Measurements from ENCODE around the gene RAB5B.
A peak's percentile ranks its signal among the peaks of the same experiment; 100 is the strongest.

RAB5B gene

GRCh38 chr12:55973599-55974307 lies at the start of gene RAB5B:
TSS of gene RAB5B (plus strand) at chr12:55974078. CDS start at chr12:55986961, 12,883 bp downstream.
- DNase-seq (ENCODE audit: low read depth in 2 of 2), result peak; percentile 100

- no peak for DNase-seq (ENCODE audit: low read depth in 2 of 2)
Observed at GRCh38 chr12:55925371-55925770, 48.5 kb upstream of the RAB5B start.

- DNase-seq (ENCODE audit: low read depth in 2 of 2), result no peak
Observed at GRCh38 chr12:55925870-55926737, 47.8 kb upstream of the RAB5B start.

- DNase-seq (ENCODE audit: low read depth in 2 of 2), result peak; percentile 86 to 87
Observed at GRCh38 chr12:55926738-55927587, 46.9 kb upstream of the RAB5B start.

GRCh38 chr12:55927588-55928502 lies 46.0 kb upstream of the RAB5B start, which contains the start of gene PYM1:
TSS of gene PYM1 (minus strand) at chr12:55927894. CDS start at chr12:55927761, 133 bp downstream.
- no peak for DNase-seq (ENCODE audit: low read depth in 2 of 2)

GRCh38 chr12:55929306-55929791 lies 44.5 kb upstream of the RAB5B start:
- no peak for DNase-seq (ENCODE audit: low read depth in 2 of 2)

GRCh38 chr12:55930771-55931316 lies 43.0 kb upstream of the RAB5B start, which contains the start of gene DGKA:
TSS of gene DGKA (plus strand) at chr12:55931162. CDS start at chr12:55936504, 5,342 bp downstream.
- DNase-seq (ENCODE audit: low read depth in 2 of 2), result peak; percentile 65

- DNase-seq (ENCODE audit: low read depth in 2 of 2), result no peak
Observed at GRCh38 chr12:55931317-55931779, 42.5 kb upstream of the RAB5B start.

- no peak for DNase-seq (ENCODE audit: low read depth in 2 of 2)
Observed at GRCh38 chr12:55931780-55932550, 41.9 kb upstream of the RAB5B start.

GRCh38 chr12:55932551-55932910 lies 41.3 kb upstream of the RAB5B start:
- no peak for DNase-seq (ENCODE audit: low read depth in 2 of 2)

GRCh38 chr12:55933169-55933798 lies 40.6 kb upstream of the RAB5B start:
- no peak for DNase-seq (ENCODE audit: low read depth in 2 of 2)

- no peak for DNase-seq (ENCODE audit: low read depth in 2 of 2)
Observed at GRCh38 chr12:55933799-55934742, 39.8 kb upstream of the RAB5B start.

- DNase-seq (ENCODE audit: low read depth in 2 of 2), result no peak
Observed at GRCh38 chr12:55934773-55935172, 39.1 kb upstream of the RAB5B start.

- no peak for DNase-seq (ENCODE audit: low read depth in 2 of 2)
Observed at GRCh38 chr12:55935738-55936151, 38.1 kb upstream of the RAB5B start.

- DNase-seq (ENCODE audit: low read depth in 2 of 2), result no peak
Observed at GRCh38 chr12:55937981-55938380, 35.9 kb upstream of the RAB5B start.

- DNase-seq (ENCODE audit: low read depth in 2 of 2), result no peak
Observed at GRCh38 chr12:55938826-55939501, 34.9 kb upstream of the RAB5B start.
